Activated CD8-positive, alpha-beta memory T cell treated with anti-CD3 and anti-CD28 coated beads, Interleukin-2, amount 10 ng/mL, durations not matched to agents 7 days and 5 days (primary cell): ENCODE data around the gene CD82. TPM values are rescaled to one million over a fixed set of nuclear protein-coding genes. Genes with fewer than 3 reads are reported as not detected.
A peak's percentile ranks its signal among the peaks of the same experiment; 100 is the strongest.
"Not testable (repeated sequence)": the region's sequence is repeated elsewhere in the genome, so short reads cannot be mapped to it uniquely, and the experiment has no call there.

ENCODE experiments used
- ATAC-seq: fragments of 150-1000 bp; cut with Tn5 transposase; one replicate; pipeline ENCODE4 v1.10.0; 2021; ENCODE audit warnings: moderate library complexity
- CTCF ChIA-PET: fragments of 350-600 bp; sonication (Branson Sonifier 250); formaldehyde crosslinking; loops from one replicate; lab custom pipeline; 2021; ENCODE audit warnings: antibody characterized with exemption; lab: Charles Lee
- DNase-seq: peaks from one replicate; pipeline ENCODE4 v3.0.0-alpha.2; 2020
- H3K27ac Mint-ChIP-seq: one replicate; pipeline ENCODE4 v1.8.0; 2021; ENCODE audit warnings: mild to moderate bottlenecking, mixed read lengths
- H3K27me3 Mint-ChIP-seq: one replicate; pipeline ENCODE4 v1.8.0; 2021; ENCODE audit warnings: mixed read lengths
- H3K36me3 Mint-ChIP-seq: one replicate; pipeline ENCODE4 v1.8.0; 2021; ENCODE audit warnings: mild to moderate bottlenecking, mixed read lengths
- H3K4me1 Mint-ChIP-seq: one replicate; pipeline ENCODE4 v1.8.0; 2021; ENCODE audit warnings: mixed read lengths
- H3K4me3 Mint-ChIP-seq: one replicate; pipeline ENCODE4 v1.8.0; 2021; ENCODE audit warnings: mild to moderate bottlenecking, moderate library complexity, mixed read lengths
- H3K9me3 Mint-ChIP-seq: one replicate; pipeline ENCODE4 v1.8.0; 2022; ENCODE audit warnings: low read depth, mixed read lengths
- total RNA-seq, 2 experiments: library from RNA; stranded (reverse); gene quantifications; one replicate each; pipeline ENCODE4 v1.2.3, GENCODE V29; 2021

Gene CD82
- total RNA-seq, 2 experiments from 2014 or later: 90.2 to 285 TPM

- Mint-ChIP-seq H3K9me3 (no peaks in the 10 kb centered on the region), H3K4me3 (no peak overlapping the region), H3K36me3 (no peaks in the 10 kb centered on the region), H3K27ac (no peak overlapping the region), H3K4me1 (no peaks in the 10 kb centered on the region), H3K27me3 (peaks cover 40% of the 10 kb centered on the region)
- CTCF ChIA-PET: no interaction called here
- DNase-seq (no peak), ATAC-seq (no peak)
Observed at GRCh38 chr11:44654057-44654456, 88.6 kb downstream of the CD82 start.

GRCh38 chr11:44654596-44654995 lies 89.1 kb downstream of the CD82 start:
- H3K4me1 Mint-ChIP-seq: peaks cover 5% of the 10 kb centered on the region
- DNase-seq (no peak), ATAC-seq (no peak)
- peaks cover 38% of the 10 kb centered on the region for H3K27me3 Mint-ChIP-seq
- no peaks in the 10 kb centered on the region for H3K36me3 Mint-ChIP-seq
- H3K4me3 Mint-ChIP-seq: no peak overlapping the region
- CTCF ChIA-PET: interaction anchor here (1.1 kb wide), 1 partner anchor 120 kb away, joined by 3 read pairs; no protein-coding TSS in a partner anchor
- H3K27ac Mint-ChIP-seq: no peak overlapping the region
- H3K9me3 Mint-ChIP-seq: no peaks in the 10 kb centered on the region

DNA sequence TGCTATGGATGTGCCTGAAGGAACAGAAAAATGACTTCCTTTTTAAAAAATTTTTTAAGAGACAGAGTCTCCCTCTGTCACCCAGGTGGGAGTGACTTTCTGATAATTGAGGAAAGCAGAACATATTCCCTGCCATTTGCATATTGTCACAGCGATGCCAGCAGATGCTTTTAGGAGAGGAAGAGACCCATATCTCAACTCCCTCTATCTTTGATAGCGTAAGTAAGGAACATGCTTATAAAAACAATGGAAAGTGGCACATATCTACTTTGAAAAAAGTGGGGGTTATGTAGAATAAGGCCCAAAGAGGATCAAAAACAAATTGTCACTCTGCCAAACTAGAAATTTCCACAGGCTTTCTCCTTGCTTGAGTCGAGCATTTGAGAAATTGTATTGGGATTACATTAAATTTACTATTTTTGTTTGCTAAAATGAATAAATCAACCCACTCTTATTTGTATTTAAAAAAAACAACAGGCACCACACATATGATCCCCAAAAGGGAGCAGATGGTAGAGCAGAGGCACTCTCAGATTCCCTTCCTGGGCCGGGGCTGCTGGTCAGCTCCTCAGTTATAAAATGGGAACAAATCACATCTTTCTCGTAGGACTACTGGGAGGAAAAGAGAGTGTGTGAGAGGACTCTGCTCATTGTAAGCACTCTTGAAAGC lies 92.5 kb downstream of the CD82 start:
- CTCF ChIA-PET: interaction anchor here (1.2 to 3.2 kb wide), 2 partner anchors 118 to 253 kb away, joined by 5 to 14 read pairs; no protein-coding TSS in a partner anchor
- peaks cover 13% of the 10 kb centered on the region for H3K4me1 Mint-ChIP-seq
- no peak overlapping the region for H3K4me3 Mint-ChIP-seq
- H3K27ac Mint-ChIP-seq: no peak overlapping the region
- DNase-seq (no peak), ATAC-seq (no peak)
- H3K27me3 Mint-ChIP-seq: peaks cover 15% of the 10 kb centered on the region
- no peaks in the 10 kb centered on the region for H3K36me3 Mint-ChIP-seq
- H3K9me3 Mint-ChIP-seq: no peaks in the 10 kb centered on the region

DNA sequence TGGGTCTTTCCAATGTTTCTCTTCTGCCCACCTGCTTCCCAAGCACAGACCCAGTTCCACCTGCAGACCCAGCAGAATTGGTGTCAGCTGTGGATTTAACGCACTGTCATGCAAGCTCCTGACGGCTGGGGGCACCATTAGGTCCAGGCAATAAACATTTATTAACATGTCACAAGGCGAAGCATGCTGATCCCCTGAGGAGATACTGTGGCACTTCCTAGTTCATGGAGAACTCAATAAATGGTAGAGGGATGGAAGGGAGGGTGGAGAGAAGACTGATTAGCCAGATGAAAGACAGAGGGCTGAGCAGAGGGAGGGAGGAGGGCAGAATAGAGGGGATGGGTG lies 93.0 kb downstream of the CD82 start:
- CTCF ChIA-PET: interaction anchor here (3.2 kb wide), 1 partner anchor 118 kb away, joined by 14 read pairs; no protein-coding TSS in a partner anchor
- DNase-seq (no peak), ATAC-seq (no peak)
- H3K4me3 Mint-ChIP-seq: no peak overlapping the region
- H3K36me3 Mint-ChIP-seq: no peaks in the 10 kb centered on the region
- H3K4me1 Mint-ChIP-seq: peaks cover 13% of the 10 kb centered on the region
- peaks cover 15% of the 10 kb centered on the region for H3K27me3 Mint-ChIP-seq
- H3K27ac Mint-ChIP-seq: no peak overlapping the region
- no peaks in the 10 kb centered on the region for H3K9me3 Mint-ChIP-seq

DNA sequence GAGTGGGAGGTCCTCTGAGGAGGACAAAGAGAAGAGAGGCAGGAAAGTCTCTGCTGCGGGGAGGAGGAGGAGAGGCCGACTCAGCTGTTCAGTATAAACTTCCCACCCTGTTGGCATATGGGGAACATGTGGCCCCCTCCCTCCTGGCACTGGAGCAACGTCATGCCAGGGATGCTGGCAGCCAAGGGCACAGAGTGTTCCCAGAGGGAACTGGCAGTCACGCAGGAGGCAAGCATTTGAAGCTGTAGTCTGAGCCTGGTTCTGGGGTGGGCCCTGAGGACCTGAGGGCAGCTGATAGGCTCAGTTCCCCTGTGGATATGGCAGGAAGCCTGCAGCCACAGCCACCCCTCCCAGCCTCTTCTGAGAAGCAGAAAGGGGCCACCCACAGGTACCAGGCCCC lies 94.2 kb downstream of the CD82 start:
- H3K27me3 Mint-ChIP-seq: peaks cover 15% of the 10 kb centered on the region

DNA sequence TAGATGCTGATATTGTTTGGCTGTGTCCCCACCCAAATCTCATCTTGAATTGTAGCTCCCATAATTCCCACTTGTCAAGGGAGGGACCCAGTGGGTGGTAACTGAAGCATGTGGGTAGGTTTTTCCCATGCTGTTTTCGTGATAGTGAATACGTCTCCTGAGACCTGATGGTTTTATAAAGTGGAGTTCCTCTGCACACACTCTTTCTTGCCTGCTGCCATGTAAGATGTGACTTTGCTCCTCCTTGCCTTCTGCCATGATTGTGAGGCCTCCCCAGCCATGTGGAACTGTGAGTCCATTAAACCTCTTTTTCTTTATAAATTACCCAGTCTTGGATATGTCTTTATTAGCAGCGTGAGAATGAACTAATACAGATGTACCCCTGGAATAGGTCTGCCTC lies 95.1 kb downstream of the CD82 start:
- ATAC-seq, H3K4me3 Mint-ChIP-seq, H3K9me3 Mint-ChIP-seq, DNase-seq, H3K36me3 Mint-ChIP-seq, H3K27ac Mint-ChIP-seq: not testable (repeated sequence)
- H3K27me3 Mint-ChIP-seq: peaks cover 18% of the 10 kb centered on the region
- CTCF ChIA-PET: interaction anchor here (0.9 to 3.2 kb wide), 3 partner anchors 44 to 251 kb away, joined by 4 to 14 read pairs (median 5); no protein-coding TSS in a partner anchor
- H3K4me1 Mint-ChIP-seq: peaks cover 13% of the 10 kb centered on the region

More for the DNA sequence above, 94.2 kb downstream of the CD82 start:
- DNase-seq (no peak), ATAC-seq (peak; percentile 36)
- Mint-ChIP-seq H3K9me3 (no peaks in the 10 kb centered on the region), H3K4me1 (peaks cover 13% of the 10 kb centered on the region), H3K36me3 (no peaks in the 10 kb centered on the region), H3K27ac (no peak overlapping the region), H3K4me3 (no peak overlapping the region)
- CTCF ChIA-PET: interaction anchor here (1.7 to 3.2 kb wide), 2 partner anchors 43 to 116 kb away, joined by 5 to 14 read pairs; no protein-coding TSS in a partner anchor

GRCh38 chr11:44661311-44661717 lies 95.9 kb downstream of the CD82 start:
- Mint-ChIP-seq H3K27me3 (peaks cover 18% of the 10 kb centered on the region), H3K4me3 (no peak overlapping the region), H3K9me3 (no peaks in the 10 kb centered on the region), H3K27ac (no peak overlapping the region), H3K4me1 (peaks cover 13% of the 10 kb centered on the region), H3K36me3 (no peaks in the 10 kb centered on the region)
- CTCF ChIA-PET: interaction anchor here (0.9 kb wide), 1 partner anchor 250 kb away, joined by 4 read pairs; no protein-coding TSS in a partner anchor
- no peak for DNase-seq
- ATAC-seq: no peak

Other genes with a start within 250 kb of the CD82 start
- gene TSPAN18, start 161.3 kb downstream of the CD82 start, total RNA-seq: 1 to 10 TPM; 3.8 to 6.1 TPM